ACHN (cell line): ENCODE measurements around the gene SHH.

Experiments
- DNase-seq: peaks from one replicate; pipeline ENCODE4 v3.0.0-alpha.2; 2015
- in situ Hi-C: cut with HindIII; loops from 2 replicates; pipeline ENCODE4 v1.10.0; 2017; ENCODE audit warnings: low sequenced_read_pairs, low pct_ligation_motif_present, low pct_unique_long_range_greater_than_20kb

The SHH gene

DNA sequence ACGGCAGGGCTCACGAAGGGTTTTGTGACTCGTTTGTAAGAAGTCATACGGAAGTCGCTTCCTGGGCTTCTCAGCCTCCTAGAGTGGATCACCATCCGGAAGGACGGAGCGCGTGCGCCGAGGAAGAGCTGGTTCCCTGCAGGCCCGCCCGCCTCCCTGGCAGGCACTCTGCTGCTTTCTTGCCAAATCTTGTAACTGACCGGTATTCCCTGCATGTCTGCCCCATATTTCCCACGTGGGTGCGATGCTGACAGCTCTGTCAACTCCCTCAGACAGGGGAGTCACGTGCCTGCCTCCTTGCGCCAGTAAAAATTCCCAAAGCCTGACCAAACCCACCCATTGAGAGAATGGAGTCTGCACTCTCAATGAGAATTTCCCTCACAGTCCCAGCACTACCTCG lies 12.7 kb downstream of the SHH start:
- no peak for DNase-seq
- in situ Hi-C loops, result no loop called here

DNA sequence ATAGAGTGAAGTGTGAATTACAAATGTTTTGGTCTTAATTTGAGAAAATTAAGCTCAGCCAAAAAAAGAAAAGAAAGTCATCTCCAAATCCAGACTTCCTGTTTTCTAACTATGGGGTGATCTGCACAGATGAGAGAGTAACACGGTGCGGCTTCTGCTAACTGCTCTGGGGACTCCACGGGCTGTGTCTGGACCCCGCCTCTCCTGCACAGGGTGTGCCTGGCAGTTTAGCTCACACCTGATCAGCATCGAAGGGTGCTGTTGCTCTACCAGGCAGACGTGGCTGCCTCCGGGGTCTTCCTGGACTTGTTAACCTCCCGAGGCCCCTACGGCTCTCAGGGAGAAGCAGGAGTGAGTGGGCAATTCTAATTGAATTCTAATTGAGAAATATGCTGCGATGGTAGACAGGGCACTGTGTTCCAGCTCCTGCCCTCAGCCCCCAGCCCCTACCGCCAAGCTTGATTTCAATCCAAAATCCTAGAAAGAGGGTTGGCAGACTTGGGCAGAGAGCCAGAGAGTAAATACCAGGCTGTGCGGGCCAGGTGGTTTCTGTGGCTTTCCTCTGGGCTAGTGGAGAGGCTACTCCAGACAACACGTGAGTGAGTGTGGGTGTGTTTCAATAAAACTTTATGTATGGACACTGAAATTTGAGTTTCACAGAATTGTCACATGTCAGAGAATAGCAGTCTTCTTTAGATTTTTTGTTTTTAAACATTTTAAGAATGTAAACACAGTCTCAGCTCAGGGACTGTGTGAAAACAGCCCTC lies 13.4 kb downstream of the SHH start:
- in situ Hi-C loops, result no loop called here
- DNase-seq, result no peak

GRCh38 chr7:155797262-155798250 lies 14.7 kb downstream of the SHH start:
- in situ Hi-C loops, result no loop called here
- no peak for DNase-seq

- DNase-seq, result peak; percentile 46
- in situ Hi-C loops, result no loop called here
Observed at GRCh38 chr7:155796381-155797261, 15.6 kb downstream of the SHH start.

DNA sequence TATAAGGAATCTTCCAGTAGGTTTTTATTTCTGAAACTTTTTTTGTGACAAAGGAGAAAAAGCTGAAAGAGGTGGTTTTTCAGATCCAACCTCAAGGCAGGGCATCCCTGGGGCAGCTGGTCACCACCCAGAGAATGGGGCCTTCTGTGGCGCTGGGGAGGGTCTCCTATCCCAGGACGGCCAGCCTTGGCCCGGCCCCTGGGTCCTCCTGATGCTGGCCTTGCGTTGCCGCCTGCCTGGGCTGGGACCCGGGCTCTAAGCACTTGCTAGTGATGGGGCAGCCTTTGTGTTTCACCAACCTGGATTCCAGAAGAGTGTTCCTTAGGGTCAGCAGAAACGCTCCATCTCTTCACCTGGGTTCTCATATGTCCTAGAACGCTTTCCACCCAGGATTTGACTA lies 16.3 kb downstream of the SHH start:
- DNase-seq, result no peak
- in situ Hi-C loops, result no loop called here

GRCh38 chr7:155795401-155795800 lies 16.9 kb downstream of the SHH start:
- in situ Hi-C loops, result no loop called here
- no peak for DNase-seq

GRCh38 chr7:155794196-155794595 lies 18.1 kb downstream of the SHH start:
- DNase-seq, result no peak
- in situ Hi-C loops, result no loop called here

- DNase-seq, result no peak
- in situ Hi-C loops, result no loop called here
Observed at GRCh38 chr7:155793720-155794119, 18.5 kb downstream of the SHH start.

DNA sequence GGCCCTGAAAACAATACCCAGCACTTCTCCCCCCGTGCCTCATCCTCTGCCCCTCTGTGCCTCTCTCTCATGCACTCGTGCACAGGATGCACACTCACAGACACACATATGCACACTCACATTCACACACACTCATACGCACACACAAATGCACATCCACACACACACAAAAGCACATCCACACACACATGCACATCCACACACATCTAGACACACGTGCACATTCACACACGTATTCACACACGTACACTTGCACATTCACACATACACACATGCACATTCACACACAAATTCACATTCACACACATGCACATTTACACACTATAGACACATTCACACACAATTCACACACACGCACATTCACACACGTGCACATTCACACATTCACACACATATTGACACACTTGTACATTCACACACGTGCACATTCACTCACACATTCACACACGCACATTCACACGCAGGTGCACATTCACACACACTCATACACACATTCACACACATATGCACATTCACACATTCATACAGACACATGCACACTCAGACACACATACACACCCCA lies 19.2 kb downstream of the SHH start:
- in situ Hi-C loops, result no loop called here
- DNase-seq, result no peak

- no peak for DNase-seq
- in situ Hi-C loops, result no loop called here
Observed at GRCh38 chr7:155792315-155792960, 19.8 kb downstream of the SHH start.

DNA sequence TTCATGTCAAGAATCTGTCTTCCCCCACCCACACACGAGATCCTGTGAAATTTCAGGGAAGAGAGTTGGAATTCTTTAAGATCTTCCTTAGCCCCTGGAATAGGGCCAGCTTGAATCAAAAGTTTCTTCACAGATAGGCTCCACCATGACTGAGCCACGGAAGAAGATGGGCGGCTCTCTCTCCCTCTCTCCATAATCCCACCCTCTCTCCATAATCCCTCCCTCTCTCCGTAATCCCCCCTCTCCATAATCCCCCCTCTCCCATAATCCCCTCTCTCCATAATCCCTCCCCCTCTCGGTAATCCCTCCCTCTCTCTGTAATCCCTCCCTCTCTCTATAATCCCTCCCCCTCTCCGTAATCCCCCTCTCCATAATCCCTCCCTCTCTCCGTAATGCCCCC lies 20.4 kb downstream of the SHH start:
- DNase-seq, result peak; percentile 38
- in situ Hi-C loops, result no loop called here

GRCh38 chr7:155791214-155791737 lies 21.0 kb downstream of the SHH start:
- no peak for DNase-seq
- in situ Hi-C loops, result no loop called here

DNA sequence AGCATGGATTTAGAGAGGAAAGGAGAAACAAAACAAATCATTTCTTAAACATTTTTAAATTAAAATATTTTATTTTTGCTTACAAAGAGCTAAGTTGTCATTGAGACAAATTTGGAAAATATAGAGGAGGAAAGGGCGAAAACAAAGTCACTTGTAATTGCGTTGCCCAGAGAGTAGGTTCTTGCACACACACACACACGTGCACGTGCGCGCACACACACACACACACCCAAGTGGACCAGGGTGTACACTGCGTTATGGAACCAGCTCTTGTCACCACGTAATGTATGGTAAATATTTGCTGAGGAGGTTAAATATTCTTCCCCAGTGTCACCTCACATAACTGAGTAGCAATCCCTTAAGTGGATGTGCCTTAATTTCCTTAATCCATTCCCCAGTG lies 21.6 kb downstream of the SHH start:
- in situ Hi-C loops, result no loop called here
- no peak for DNase-seq

DNA sequence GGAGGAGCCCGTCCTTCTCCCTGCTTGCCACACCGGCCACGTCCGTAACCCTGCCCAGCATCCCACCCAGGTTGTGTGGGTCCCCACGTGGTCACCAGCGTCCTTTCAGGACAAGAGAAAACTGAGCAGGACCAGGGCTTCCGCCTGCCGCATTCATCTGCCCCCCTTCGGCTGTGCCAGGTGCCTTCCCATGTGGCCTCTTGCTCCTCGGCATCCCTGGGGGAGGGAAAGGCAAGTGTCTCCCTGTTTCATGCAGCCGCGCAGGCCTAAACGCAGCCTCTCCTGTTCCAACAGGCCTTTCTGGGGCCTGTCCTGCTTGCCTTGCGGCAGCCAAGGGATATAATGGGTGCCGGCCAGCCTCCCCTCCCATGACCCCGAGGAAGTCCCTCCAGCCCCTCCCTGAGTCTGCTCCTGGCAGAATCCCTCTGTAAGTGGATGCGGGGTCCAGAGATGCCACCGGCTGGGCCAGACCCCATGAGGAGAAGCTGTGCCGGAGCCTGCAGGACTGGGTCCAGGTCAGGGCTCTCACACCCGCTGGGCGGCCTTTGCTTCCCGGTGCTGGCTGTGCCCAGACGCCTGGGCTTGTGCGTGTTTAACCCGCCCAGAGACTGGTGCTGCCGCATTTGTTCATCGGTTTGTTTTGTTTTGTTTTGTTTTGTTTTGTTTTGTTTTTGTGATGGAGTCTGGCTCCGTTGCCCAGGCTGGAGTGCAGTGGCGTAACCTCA lies 23.1 kb downstream of the SHH start:
- no peak for DNase-seq
- in situ Hi-C loops, result no loop called here

DNA sequence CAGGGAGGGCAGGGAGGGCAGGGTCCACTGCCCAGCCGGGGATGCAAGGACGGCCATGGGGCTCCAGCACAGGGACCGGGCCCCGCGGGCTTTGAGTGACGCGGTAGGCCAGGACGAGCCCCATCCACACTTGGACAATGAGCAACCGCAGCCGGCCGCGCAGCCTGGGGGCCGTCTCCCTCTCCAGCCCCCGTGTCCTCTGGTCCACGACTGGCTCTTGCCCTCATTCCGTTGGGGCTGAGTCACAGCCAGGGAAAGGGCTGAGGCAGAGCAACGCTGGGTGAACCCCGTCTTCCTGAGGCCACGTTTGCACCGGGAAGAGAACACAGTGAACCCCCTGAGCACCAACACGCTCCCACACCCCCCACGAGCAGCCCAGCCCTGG lies 23.7 kb downstream of the SHH start:
- in situ Hi-C loops, result no loop called here
- DNase-seq, result peak; percentile 79

GRCh38 chr7:155787171-155787851 lies 25.0 kb downstream of the SHH start:
- in situ Hi-C loops, result no loop called here
- peak; percentile 68 for DNase-seq

DNA sequence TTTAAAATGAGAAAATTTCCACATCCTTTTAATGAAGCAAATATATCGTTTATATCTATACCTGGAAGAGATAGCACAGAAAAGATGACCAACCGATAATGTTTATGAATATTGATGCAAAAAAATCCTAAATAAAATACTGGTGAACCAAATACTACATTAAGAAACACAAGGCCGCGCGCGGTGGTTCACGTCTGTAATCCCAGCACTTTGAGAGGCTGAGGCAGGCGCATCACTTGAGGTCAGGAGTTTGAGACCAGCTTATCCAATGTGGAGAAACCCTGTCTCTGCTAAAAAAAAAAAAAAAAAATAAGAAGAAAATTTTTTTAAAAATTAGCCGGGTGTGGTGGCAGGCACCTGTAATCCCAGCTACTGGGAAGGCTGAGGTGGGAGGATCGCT lies 25.8 kb downstream of the SHH start:
- DNase-seq, result no peak
- in situ Hi-C loops, result no loop called here
